IMR-90 (cell line): ENCODE results near the gene MYOCD. TPM values are rescaled to one million over a fixed set of nuclear protein-coding genes. Genes with fewer than 3 reads are reported as not detected.

Experiments used
- ATAC-seq: fragments of 200-7000 bp; cut with Tn5 transposase; 2 replicates; pipeline ENCODE4 v1.9.1; 2020; ENCODE audit warnings: low read depth, mild to moderate bottlenecking, moderate library complexity
- BruUV-seq: library from RNA; stranded (reverse); fragments of 400-500 nt; replicated peaks from 2 replicates; lab custom pipeline; 2021; lab: Mats Ljungman, UMichigan
- CTCF ChIA-PET: fragments of 300-600 bp; formaldehyde crosslinking; extraction: SDS; loops from one replicate; lab custom pipeline; 2021; ENCODE audit warnings: antibody characterized with exemption; lab: Yijun Ruan, JAX
- POLR2A ChIA-PET: fragments of 300-600 bp; sonication (Branson Sonifier 250); formaldehyde crosslinking; loops from one replicate; lab custom pipeline; 2022; ENCODE audit warnings: antibody characterized with exemption; ENCODE audit not compliant: unreplicated experiment; lab: Charles Lee
- DNase-seq: peaks from one replicate; pipeline ENCODE4 v3.0.0; 2013
- H2AFZ ChIP-seq: replicated peaks from 2 replicates; pipeline ENCODE3; 2013; ENCODE audit warnings: low read length, mild to moderate bottlenecking; ENCODE audit not compliant: poor library complexity
- H2AK5ac ChIP-seq: 2 replicates; pipeline ENCODE4 v1.6.1; 2013; ENCODE audit warnings: low read depth, low read length, inconsistent platforms
- H2AK9ac ChIP-seq: replicated peaks from 2 replicates; pipeline ENCODE3; 2013; ENCODE audit warnings: mild to moderate bottlenecking, low read depth, low read length, moderate library complexity; ENCODE audit not compliant: poor library complexity
- H2BK120ac ChIP-seq: 2 replicates; pipeline ENCODE4 v1.6.1; 2013; ENCODE audit warnings: low read depth, low read length, inconsistent platforms
- H2BK15ac ChIP-seq: 3 replicates; pipeline ENCODE4 v1.6.1; 2013; ENCODE audit warnings: low read depth, low read length, inconsistent platforms
- H2BK20ac ChIP-seq: 2 replicates; pipeline ENCODE4 v1.6.1; 2013; ENCODE audit warnings: low read depth, mild to moderate bottlenecking, inconsistent platforms, low read length, moderate library complexity
- H2BK5ac ChIP-seq: 2 replicates; pipeline ENCODE4 v1.6.1; 2013; ENCODE audit warnings: mild to moderate bottlenecking, low read depth, low read length, inconsistent platforms; ENCODE audit not compliant: poor library complexity, severe bottlenecking
- H3K14ac ChIP-seq: replicated peaks from 2 replicates; pipeline ENCODE4 v1.6.1; 2013; ENCODE audit warnings: low read depth, low read length, inconsistent platforms
- H3K18ac ChIP-seq: 2 replicates; pipeline ENCODE4 v1.6.1; 2013; ENCODE audit warnings: low read depth, low read length, control low read depth
- H3K23ac ChIP-seq: 2 replicates; pipeline ENCODE4 v1.6.1; 2013; ENCODE audit warnings: low read depth, low read length, inconsistent platforms
- H3K27ac ChIP-seq: 2 replicates; pipeline ENCODE4 v1.5.1; 2013; ENCODE audit warnings: mild to moderate bottlenecking, control low read depth, low read length; ENCODE audit not compliant: insufficient read depth
- H3K27me3 ChIP-seq: 2 replicates; pipeline ENCODE4 v1.6.1; 2013; ENCODE audit warnings: low read length; ENCODE audit not compliant: control insufficient read depth, insufficient read depth
- H3K36me3 ChIP-seq: 2 replicates; pipeline ENCODE4 v1.6.1; 2013; ENCODE audit warnings: low read length, mixed read lengths; ENCODE audit not compliant: control insufficient read depth, insufficient read depth
- H3K4ac ChIP-seq: 2 replicates; pipeline ENCODE4 v1.6.1; 2013; ENCODE audit warnings: low read depth, low read length, inconsistent platforms
- H3K4me1 ChIP-seq: 2 replicates; pipeline ENCODE4 v1.6.1; 2013; ENCODE audit warnings: low read length, mixed read lengths; ENCODE audit not compliant: control insufficient read depth, insufficient read depth
- H3K4me2 ChIP-seq: 2 replicates; pipeline ENCODE4 v1.6.1; 2013; ENCODE audit warnings: low read depth, mild to moderate bottlenecking, control low read depth, low read length, moderate library complexity
- H3K4me3 ChIP-seq: 2 replicates; pipeline ENCODE4 v1.5.1; 2013; ENCODE audit warnings: low read depth, mild to moderate bottlenecking, control low read depth, low read length, moderate library complexity; ENCODE audit not compliant: insufficient read depth
- H3K56ac ChIP-seq: 2 replicates; pipeline ENCODE4 v1.6.1; 2013; ENCODE audit warnings: low read length, inconsistent platforms; ENCODE audit not compliant: insufficient read depth; ENCODE audit errors: extremely low read depth
- H3K79me1 ChIP-seq, 2 experiments: 2 replicates each; pipeline ENCODE4 v1.6.1; 2013; ENCODE audit warnings: low read length in 2 of 2, inconsistent platforms in 1 of 2, low read depth in 1 of 2
- H3K9ac ChIP-seq: 2 replicates; pipeline ENCODE4 v1.6.1; 2013; ENCODE audit warnings: low read depth, low read length, control low read depth
- H3K9me1 ChIP-seq: 2 replicates; pipeline ENCODE4 v1.6.1; 2013; ENCODE audit warnings: low read length, inconsistent platforms; ENCODE audit not compliant: insufficient read depth
- H3K9me3 ChIP-seq: 2 replicates; pipeline ENCODE4 v1.6.1; 2013; ENCODE audit warnings: low read length; ENCODE audit not compliant: control insufficient read depth, insufficient read depth
- H4K20me1 ChIP-seq: 2 replicates; pipeline ENCODE4 v1.6.1; 2013; ENCODE audit warnings: low read length, inconsistent platforms; ENCODE audit not compliant: insufficient read depth
- H4K5ac ChIP-seq: 2 replicates; pipeline ENCODE4 v1.6.1; 2013; ENCODE audit warnings: mild to moderate bottlenecking, low read depth, low read length, control low read depth
- H4K8ac ChIP-seq, 2 experiments: 2 replicates each; pipeline ENCODE4 v1.6.1; 2013; ENCODE audit warnings: low read depth in 2 of 2, low read length in 2 of 2, control low read depth in 1 of 2, inconsistent platforms in 1 of 2
- H4K91ac ChIP-seq: 2 replicates; pipeline ENCODE4 v1.6.1; 2013; ENCODE audit warnings: low read depth, low read length, inconsistent platforms; ENCODE audit not compliant: insufficient read depth
- CHD1 ChIP-seq: IDR thresholded peaks from 2 replicates; pipeline ENCODE4 v1.6.1; 2012; ENCODE audit warnings: low read depth, low read length, improper control_type of control experiment
- MAFK ChIP-seq: IDR thresholded peaks from 2 replicates; pipeline ENCODE4 v1.6.1; 2012; ENCODE audit warnings: low read depth, low read length, improper control_type of control experiment
- MAZ ChIP-seq: IDR thresholded peaks from 2 replicates; pipeline ENCODE4 v1.6.1; 2012; ENCODE audit warnings: low read depth, mild to moderate bottlenecking, low read length, improper control_type of control experiment, moderate library complexity, borderline replicate concordance
- NFE2L2 ChIP-seq: fragments of 150-350 bp; IDR thresholded peaks from 2 replicates; pipeline ENCODE4 v1.6.1; 2016; ENCODE audit warnings: low read depth, mild to moderate bottlenecking, low read length
- RAD21 ChIP-seq: IDR thresholded peaks from 2 replicates; pipeline ENCODE4 v1.6.1; 2012; ENCODE audit warnings: low read length, improper control_type of control experiment
- RCOR1 ChIP-seq: IDR thresholded peaks from 2 replicates; pipeline ENCODE4 v1.6.1; 2012; ENCODE audit warnings: mild to moderate bottlenecking, low read length, improper control_type of control experiment; ENCODE audit not compliant: insufficient replicate concordance
- RFX5 ChIP-seq: IDR thresholded peaks from 2 replicates; pipeline ENCODE4 v1.8.0; 2012; ENCODE audit warnings: low read depth, mild to moderate bottlenecking, low read length, moderate library complexity
- SMC3 ChIP-seq: fragments of 150-350 bp; IDR thresholded peaks from 2 replicates; pipeline ENCODE4 v1.6.1; 2016; ENCODE audit warnings: low read depth, mild to moderate bottlenecking, antibody characterized with exemption, low read length, moderate library complexity
- WGBS, 2 experiments: methylation state at CpG; one replicate each; pipeline versions ENCODE4 v1.1.5 to v1.1.7; 2013; ENCODE audit warnings: missing lambda C conversion rate in 2 of 2; ENCODE audit not compliant: insufficient read length in 1 of 2; ENCODE audit errors: extremely low coverage in 2 of 2; 5-methylcytosine and 5-hydroxymethylcytosine counted together
- dilution Hi-C: fragments of 300-500 bp; cut with HindIII; formaldehyde crosslinking; loops from one replicate; pipeline ENCODE4 v1.14.3; 2018; ENCODE audit warnings: low sequenced_read_pairs; ENCODE audit not compliant: unreplicated experiment
- in situ Hi-C: fragments of 300-500 bp; cut with MboI; formaldehyde crosslinking; loops from 3 replicates; pipeline ENCODE4 v1.14.3; 2019; ENCODE audit warnings: low sequenced_read_pairs, inconsistent platforms, mixed read lengths
- intact Hi-C: fragments of 100-400 bp; cut with micrococcal nuclease; formaldehyde crosslinking; loops from 2 replicates; pipeline ENCODE4 v1.10.0; 2022
- polyA plus RNA-seq, 3 experiments: library from polyadenylated mRNA; depleted of rRNA; stranded (reverse); fragments of >200 nt; gene quantifications; 2 replicates each; pipeline ENCODE4 v1.2.3, GENCODE V29; 2012; ENCODE audit warnings: low replicate concordance in 1 of 3
- total RNA-seq: library from RNA; depleted of rRNA; stranded (reverse); fragments of >200 nt; gene quantifications from 2 replicates; pipeline ENCODE4 v1.2.3, GENCODE V29; 2012
- TF ChIP-seq, protein P1 (sequence below): fragments of 150-350 bp; IDR thresholded peaks from 2 replicates; pipeline ENCODE4 v1.6.1; 2017; ENCODE audit warnings: mild to moderate bottlenecking, antibody characterized with exemption, low read length, low read depth

The MYOCD gene
- total and polyA plus RNA-seq, 2 of the 4 experiments (the other 2 are of a cell fraction): 10.6 to 20.1 TPM

DNA sequence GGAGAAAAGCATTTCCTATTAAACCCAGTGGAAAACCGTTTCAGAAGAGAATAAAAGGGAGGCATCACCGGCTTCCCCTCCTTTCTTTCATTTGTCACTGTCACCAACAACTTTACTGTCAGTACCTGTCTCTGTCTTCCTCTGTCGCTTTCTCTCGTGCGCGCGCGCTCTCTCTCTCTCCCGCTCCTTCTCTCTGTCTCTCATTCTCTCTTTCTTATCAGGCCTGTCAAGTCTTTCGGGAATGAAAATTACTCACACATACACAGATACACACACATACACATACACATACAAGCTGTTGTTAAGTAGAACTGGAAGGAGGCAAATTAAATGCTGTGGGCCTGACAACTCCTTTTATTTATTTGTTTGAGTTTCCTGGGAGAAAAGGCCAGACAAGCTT, 17.6 kb downstream of the MYOCD start:
- H2BK15ac ChIP-seq: no peak overlapping the region
- H3K79me1 ChIP-seq: peaks cover 51 to 55% of the 10 kb centered on the region in 2 experiments
- no peak overlapping the region for H3K18ac ChIP-seq
- ChIA-PET CTCF (interaction anchor here (2.8 kb wide), 1 partner anchor 59 kb away, joined by 9 read pairs; no protein-coding TSS in a partner anchor), POLR2A (no interaction called here)
- peaks cover 12% of the 10 kb centered on the region for H3K9me1 ChIP-seq
- no peak overlapping the region for H2BK20ac ChIP-seq
- H3K56ac ChIP-seq: no peak overlapping the region
- no peak overlapping the region for H4K91ac ChIP-seq
- no peak overlapping the region for H3K9ac ChIP-seq
- no peak overlapping the region for H2AK9ac ChIP-seq
- no peak overlapping the region for H3K4ac ChIP-seq
- H4K20me1 ChIP-seq: 0 out of 2 replicates have a peak, but pooled peaks cover 10% of the 10 kb centered on the region
- no peaks in the 10 kb centered on the region; the same call in 1 of the 2 replicates for H3K36me3 ChIP-seq
- peaks cover 9% of the 10 kb centered on the region for H3K4me1 ChIP-seq
- BruUV-seq: no TSS peak
- H4K8ac ChIP-seq: no peak overlapping the region
- ATAC-seq (no peak), DNase-seq (no peak)
- dilution Hi-C loops (no loop called here), in situ Hi-C loops (no loop called here), intact Hi-C loops (no loop called here)
- no peak overlapping the region for H4K5ac ChIP-seq
- H3K4me2 ChIP-seq: no peak overlapping the region
- H3K27me3 ChIP-seq: no peaks in the 10 kb centered on the region
- H3K9me3 ChIP-seq: no peaks in the 10 kb centered on the region
- no peak overlapping the region for H3K14ac ChIP-seq
- H2BK120ac ChIP-seq: no peak overlapping the region
- WGBS, 2 experiments: no CpG with 5 or more reads among the region's 10 CpGs
- no peak overlapping the region for H2AFZ ChIP-seq
- 0 out of 2 replicates have a peak overlapping the region, but pooled peaks have one; percentile 28 for H3K23ac ChIP-seq
- H3K27ac ChIP-seq: no peak overlapping the region
- no peak overlapping the region for H2BK5ac ChIP-seq
- no peak overlapping the region for H3K4me3 ChIP-seq
- no peak for TF ChIP-seq CHD1
- TF ChIP-seq RAD21: no peak
- no peak for TF ChIP-seq MAFK
- TF ChIP-seq NFE2L2: no peak
- TF ChIP-seq MAZ: no peak
- TF ChIP-seq, protein P1, sequence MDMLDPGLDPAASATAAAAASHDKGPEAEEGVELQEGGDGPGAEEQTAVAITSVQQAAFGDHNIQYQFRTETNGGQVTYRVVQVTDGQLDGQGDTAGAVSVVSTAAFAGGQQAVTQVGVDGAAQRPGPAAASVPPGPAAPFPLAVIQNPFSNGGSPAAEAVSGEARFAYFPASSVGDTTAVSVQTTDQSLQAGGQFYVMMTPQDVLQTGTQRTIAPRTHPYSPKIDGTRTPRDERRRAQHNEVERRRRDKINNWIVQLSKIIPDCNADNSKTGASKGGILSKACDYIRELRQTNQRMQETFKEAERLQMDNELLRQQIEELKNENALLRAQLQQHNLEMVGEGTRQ: no peak
- no peak for TF ChIP-seq RFX5
- no peak for TF ChIP-seq SMC3
- no peak for TF ChIP-seq RCOR1
- no peak overlapping the region for H2AK5ac ChIP-seq
